ENCODE data around the gene COX6B2. TPM values are rescaled to one million over a fixed set of nuclear protein-coding genes. Genes with fewer than 3 reads are reported as not detected.

COX6B2 gene
- total and polyA plus RNA-seq, 10 donors = 0.06 to 1.6 (median 0.47) TPM; not detected in 3

DNA sequence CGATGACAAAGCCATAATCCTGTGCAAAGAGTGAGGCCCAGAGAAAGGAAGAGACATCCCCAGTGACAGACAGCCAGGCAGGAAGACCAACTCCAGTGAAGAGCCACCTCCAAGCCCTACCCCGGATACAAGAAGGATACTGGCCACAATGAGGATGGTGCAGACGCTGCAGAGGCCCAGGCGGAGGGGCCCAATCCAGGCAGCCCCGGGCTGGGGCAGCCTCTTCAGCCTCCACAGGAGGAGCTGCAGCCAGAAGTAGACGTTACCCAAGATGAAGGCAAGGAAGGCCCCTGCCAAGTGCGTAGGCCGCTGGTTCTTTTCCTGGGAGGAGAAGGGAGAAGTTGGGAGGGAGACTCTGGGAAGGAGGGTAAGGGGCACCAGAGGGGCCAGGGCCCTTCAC, 37.9 kb downstream of the COX6B2 start:
- no peak overlapping the region for H3K4me3 ChIP-seq
- WGBS, 5 donors = 84 to 91% (median 87%) methylated on average over 8 of the region's 8 CpGs
- H3K4me1 ChIP-seq = peaks cover 0 to 6% (median 0%) of the 10 kb centered on the region in 6 donors
- TF ChIP-seq POLR2AphosphoS5 (IDR thresholded peaks at IDR 0.05) (no peak), POLR2A (IDR thresholded peaks at IDR 0.05) (no peak)
- TF ChIP-seq, protein P1, sequence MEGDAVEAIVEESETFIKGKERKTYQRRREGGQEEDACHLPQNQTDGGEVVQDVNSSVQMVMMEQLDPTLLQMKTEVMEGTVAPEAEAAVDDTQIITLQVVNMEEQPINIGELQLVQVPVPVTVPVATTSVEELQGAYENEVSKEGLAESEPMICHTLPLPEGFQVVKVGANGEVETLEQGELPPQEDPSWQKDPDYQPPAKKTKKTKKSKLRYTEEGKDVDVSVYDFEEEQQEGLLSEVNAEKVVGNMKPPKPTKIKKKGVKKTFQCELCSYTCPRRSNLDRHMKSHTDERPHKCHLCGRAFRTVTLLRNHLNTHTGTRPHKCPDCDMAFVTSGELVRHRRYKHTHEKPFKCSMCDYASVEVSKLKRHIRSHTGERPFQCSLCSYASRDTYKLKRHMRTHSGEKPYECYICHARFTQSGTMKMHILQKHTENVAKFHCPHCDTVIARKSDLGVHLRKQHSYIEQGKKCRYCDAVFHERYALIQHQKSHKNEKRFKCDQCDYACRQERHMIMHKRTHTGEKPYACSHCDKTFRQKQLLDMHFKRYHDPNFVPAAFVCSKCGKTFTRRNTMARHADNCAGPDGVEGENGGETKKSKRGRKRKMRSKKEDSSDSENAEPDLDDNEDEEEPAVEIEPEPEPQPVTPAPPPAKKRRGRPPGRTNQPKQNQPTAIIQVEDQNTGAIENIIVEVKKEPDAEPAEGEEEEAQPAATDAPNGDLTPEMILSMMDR (IDR thresholded peaks at IDR 0.05 in 8 of 11, conservative IDR thresholded peaks at IDR 0.05 in 3 of 11) = no peak
- no peak overlapping the region for H3K27ac ChIP-seq
- H3K9me3 ChIP-seq = no peaks in the 10 kb centered on the region
- no peak for DNase-seq
- H3K27me3 ChIP-seq (replicated peaks in 1 of 7) = peaks cover 0 to 10% (median 0%) of the 10 kb centered on the region in 7 donors
- intact Hi-C loops (cut with DNase I; ENCODE audit: low total_unique reads) = no loop called here
- peaks cover 0 to 13% (median 0%) of the 10 kb centered on the region in 6 donors for H3K36me3 ChIP-seq

DNA sequence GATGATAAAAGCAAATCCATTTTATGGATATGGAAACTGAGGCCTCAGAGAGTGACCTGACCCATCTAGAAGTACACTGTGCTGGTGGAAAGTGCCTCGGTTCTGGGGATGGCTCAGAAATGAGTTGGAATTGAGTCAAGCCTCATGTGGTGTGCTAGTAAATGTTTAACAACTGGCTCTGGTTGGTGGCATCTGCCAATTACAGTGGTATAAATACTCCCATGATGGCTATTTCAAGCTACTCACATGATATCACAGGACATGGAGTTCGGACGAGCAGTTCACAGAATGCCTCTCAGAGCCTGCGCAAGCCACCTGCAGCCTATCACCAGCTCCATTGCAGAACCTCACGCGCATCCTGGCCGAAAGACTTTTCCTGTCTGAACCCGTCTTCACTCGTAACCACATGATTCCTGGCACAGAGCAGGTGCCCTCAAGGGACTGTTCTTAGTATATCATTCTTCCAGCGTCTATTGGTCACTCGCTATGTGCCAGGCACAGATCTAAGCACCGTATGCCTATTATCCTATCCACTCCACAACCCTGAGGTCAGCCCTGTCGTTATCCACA, 38.5 kb downstream of the COX6B2 start:
- intact Hi-C loops (cut with DNase I; ENCODE audit: low total_unique reads) = no loop called here
- no peak for DNase-seq
- WGBS, 5 donors = 77 to 87% (median 84%) methylated on average over 13 of the region's 13 CpGs
- Histone ChIP-seq H3K9me3 (no peaks in the 10 kb centered on the region), H3K4me3 (no peak overlapping the region), H3K4me1 (peaks cover 0 to under 1% (median 0%) of the 10 kb centered on the region in 6 donors), H3K27me3 (replicated peaks in 1 of 7) (peaks cover 0 to 10% (median 0%) of the 10 kb centered on the region in 7 donors), H3K27ac (no peak overlapping the region), H3K36me3 (peaks cover 0 to 13% (median 0%) of the 10 kb centered on the region in 6 donors)
- TF ChIP-seq POLR2AphosphoS5 (IDR thresholded peaks at IDR 0.05) = no peak
- no peak for TF ChIP-seq POLR2A (IDR thresholded peaks at IDR 0.05)
- TF ChIP-seq, protein P1 (IDR thresholded peaks at IDR 0.05 in 8 of 11, conservative IDR thresholded peaks at IDR 0.05 in 3 of 11) = no peak

DNA sequence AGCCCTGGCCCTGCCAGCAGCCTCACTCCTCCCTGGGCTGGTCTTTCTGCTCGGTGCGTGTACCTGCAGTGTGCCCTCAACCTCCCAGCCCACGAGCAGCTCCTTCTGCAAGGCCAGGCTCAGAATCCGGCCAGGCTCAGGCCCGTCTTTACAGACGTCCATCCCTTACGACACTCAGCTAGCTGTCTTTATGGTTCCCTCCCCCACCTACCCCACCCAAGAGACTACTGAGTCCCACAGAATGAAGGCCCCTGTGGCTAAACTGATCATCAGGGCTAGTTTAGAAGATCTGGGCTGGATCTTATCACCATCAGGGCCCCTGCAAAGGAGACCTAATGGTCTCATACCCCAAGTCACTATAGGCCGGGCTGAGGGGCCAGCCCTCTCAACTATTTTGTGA, 40.1 kb downstream of the COX6B2 start:
- H3K9me3 ChIP-seq = peaks cover 0 to 2% (median 0%) of the 10 kb centered on the region in 8 donors
- H3K36me3 ChIP-seq = peaks cover 0 to 4% (median 0%) of the 10 kb centered on the region in 6 donors
- intact Hi-C loops (cut with DNase I; ENCODE audit: low total_unique reads) = no loop called here
- no peak overlapping the region for H3K27ac ChIP-seq
- no peak overlapping the region for H3K4me3 ChIP-seq
- H3K4me1 ChIP-seq = no peaks in the 10 kb centered on the region
- no peak for TF ChIP-seq POLR2AphosphoS5 (IDR thresholded peaks at IDR 0.05)
- TF ChIP-seq, protein P1 (IDR thresholded peaks at IDR 0.05 in 8 of 11, conservative IDR thresholded peaks at IDR 0.05 in 3 of 11) = no peak
- TF ChIP-seq POLR2A (IDR thresholded peaks at IDR 0.05) = no peak
- 85 to 93% (median 90%) methylated on average over 8 of the region's 8 CpGs for WGBS, 5 donors
- no peaks in the 10 kb centered on the region for H3K27me3 ChIP-seq (replicated peaks in 1 of 7)
- no peak for DNase-seq

DNA sequence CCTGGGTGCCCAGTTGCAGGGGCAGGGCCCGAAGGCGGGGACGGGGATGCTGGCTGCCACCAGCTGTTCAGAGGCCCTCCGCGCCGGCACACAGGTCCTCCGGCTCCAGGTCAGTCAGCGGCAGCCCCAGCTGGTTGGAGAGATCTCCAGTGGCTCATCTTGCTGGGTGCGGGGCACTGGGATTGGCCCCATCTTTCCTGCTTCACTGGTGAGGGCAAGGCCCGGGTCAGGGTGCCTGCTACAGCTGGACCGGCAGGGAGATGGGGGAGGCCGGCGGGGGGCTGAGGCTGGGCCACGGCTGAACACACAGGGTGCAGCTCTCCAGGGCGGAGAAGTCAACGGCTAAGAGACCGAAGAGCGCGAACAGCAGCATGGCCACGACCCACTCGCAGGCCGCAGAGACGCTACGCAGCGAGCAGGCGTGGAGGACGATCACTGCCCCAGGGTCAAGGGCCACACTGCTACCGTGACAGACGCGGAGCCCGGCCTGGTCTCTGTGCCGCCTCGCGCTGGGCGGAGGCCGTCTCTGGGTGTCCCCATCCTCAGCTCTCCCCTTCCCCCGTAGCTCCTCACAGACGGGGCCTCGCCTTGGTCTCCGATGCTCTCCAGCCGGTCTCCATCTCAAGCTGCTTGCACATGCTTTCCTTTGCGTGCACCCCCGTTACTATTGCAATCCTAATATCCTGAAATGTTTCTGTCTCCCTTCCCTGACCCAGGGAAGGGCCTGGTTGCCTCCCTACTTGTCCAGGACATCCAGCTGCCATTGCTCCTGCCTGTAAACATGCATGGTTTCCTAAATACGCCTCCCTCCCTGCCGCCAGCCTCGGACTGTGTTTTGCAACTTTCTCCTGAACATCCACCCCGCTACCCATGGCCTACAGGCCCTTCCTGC, 41.7 kb downstream of the COX6B2 start:
- no peak for TF ChIP-seq POLR2A (IDR thresholded peaks at IDR 0.05)
- TF ChIP-seq POLR2AphosphoS5 (IDR thresholded peaks at IDR 0.05) = peak in 1 of 3 donors; percentile 31
- no peak overlapping the region for H3K4me3 ChIP-seq
- no peaks in the 10 kb centered on the region for H3K27me3 ChIP-seq (replicated peaks in 1 of 7)
- H3K36me3 ChIP-seq = peaks cover 0 to 7% (median 0%) of the 10 kb centered on the region in 6 donors
- peaks cover 0 to 6% (median 0%) of the 10 kb centered on the region in 8 donors for H3K9me3 ChIP-seq
- 83 to 87% (median 85%) methylated on average over 37 to 47 of the region's 47 CpGs for WGBS, 5 donors
- no peak overlapping the region for H3K27ac ChIP-seq
- no peak for DNase-seq
- no peaks in the 10 kb centered on the region for H3K4me1 ChIP-seq
- intact Hi-C loops (cut with DNase I; ENCODE audit: low total_unique reads) = no loop called here

All from spleen (tissue), 11 donors.